ENCODE measurements around the gene CUBN.

CUBN gene

GRCh38 chr10:16954280-16955030 is 175.2 kb downstream of the CUBN start:
- H3K27ac ChIP-seq, result no peak overlapping the region
- TF ChIP-seq CTCF (conservative IDR thresholded peaks at IDR 0.05), result no peak

- H3K27ac ChIP-seq, result no peak overlapping the region
These were observed 176.3 kb downstream of the CUBN start for GRCh38 chr10:16953270-16953669.

GRCh38 chr10:16952610-16953009 is 177.0 kb downstream of the CUBN start:
- no peak overlapping the region for H3K27ac ChIP-seq
- no peak for TF ChIP-seq CTCF (conservative IDR thresholded peaks at IDR 0.05)

More at GRCh38 chr10:16953270-16953669, 176.3 kb downstream of the CUBN start:
- no peak for TF ChIP-seq CTCF (conservative IDR thresholded peaks at IDR 0.05)

- TF ChIP-seq CTCF (conservative IDR thresholded peaks at IDR 0.05), result no peak
These were observed 177.5 kb downstream of the CUBN start for GRCh38 chr10:16952080-16952479.

GRCh38 chr10:16950656-16951601 is 178.7 kb downstream of the CUBN start:
- no peak overlapping the region for H3K27ac ChIP-seq
- no peak for TF ChIP-seq CTCF (conservative IDR thresholded peaks at IDR 0.05)

More at GRCh38 chr10:16952080-16952479, 177.5 kb downstream of the CUBN start:
- H3K27ac ChIP-seq, result no peak overlapping the region

- peak overlapping the region; percentile 33; the same call in 1 of the 2 replicates for H3K27ac ChIP-seq
- no peak for TF ChIP-seq CTCF (conservative IDR thresholded peaks at IDR 0.05)
These were observed 179.8 kb downstream of the CUBN start for GRCh38 chr10:16949816-16950215.

- no peak for TF ChIP-seq CTCF (conservative IDR thresholded peaks at IDR 0.05)
- H3K27ac ChIP-seq, result no peak overlapping the region
These were observed 181.2 kb downstream of the CUBN start for GRCh38 chr10:16948361-16948760.
